HepG2 (cell line): ENCODE data around the gene INTU. TPM values are rescaled to one million over a fixed set of nuclear protein-coding genes. Genes with fewer than 3 reads are reported as not detected.

Experiments used
- ATAC-seq: fragments of 200-7000 bp; cut with Tn5 transposase; 3 replicates; pipeline ENCODE4 v1.9.1; 2020; ENCODE audit warnings: mild to moderate bottlenecking, moderate library complexity
- BruUV-seq: library from RNA; stranded (reverse); fragments of 400-500 nt; replicated peaks from 2 replicates; lab custom pipeline; 2021; lab: Mats Ljungman, UMichigan
- CTCF ChIA-PET: fragments of 300-600 bp; formaldehyde crosslinking; extraction: SDS; loops from one replicate; lab custom pipeline; 2021; ENCODE audit warnings: low total read pairs, inconsistent platforms, low intra/inter-chr PET ratio; lab: Yijun Ruan, JAX
- POLR2A ChIA-PET: fragments of 350-600 bp; sonication (Branson Sonifier 250); formaldehyde crosslinking; loops from one replicate; lab custom pipeline; 2020; ENCODE audit warnings: antibody characterized with exemption, inconsistent platforms; lab: Yijun Ruan, JAX
- DNase-seq: peaks from one replicate; pipeline ENCODE4 v3.0.0-alpha.2; 2015; ENCODE audit warnings: low spot score
- FAIRE-seq: peaks from 3 replicates; lab custom pipeline; 2011; peaks lifted over from hg19 to GRCh38; lab: Jason Lieb, UNC
- H2AFZ ChIP-seq: one replicate; pipeline ENCODE4 v1.6.1; 2011; ENCODE audit warnings: low read length, inconsistent platforms
- H3K27ac ChIP-seq: fragments of 300-600 bp; 3 replicates; pipeline ENCODE4 v1.8.0; 2011; ENCODE audit warnings: mixed run types, mild to moderate bottlenecking, mixed read lengths, low read length, inconsistent platforms; ENCODE audit not compliant: insufficient read depth; ENCODE audit errors: extremely low read length
- H3K27me3 ChIP-seq, 2 experiments: fragments of 200-600 bp in 1 of 2; 2 replicates in 1 of 2; 3 replicates in 1 of 2; pipeline versions ENCODE4 v1.6.0 to v1.8.0; 2011; ENCODE audit warnings: low read length in 2 of 2, mild to moderate bottlenecking in 2 of 2, moderate library complexity in 2 of 2, inconsistent platforms in 1 of 2; ENCODE audit not compliant: insufficient read depth in 2 of 2, control insufficient read depth in 1 of 2
- H3K36me3 ChIP-seq, 2 experiments: fragments of 200-600 bp in 1 of 2; replicated peaks in 1 of 2; 2 replicates in 1 of 2; 3 replicates in 1 of 2; pipeline versions ENCODE4 v1.5.1 to v1.8.0; 2011; ENCODE audit warnings: low read length in 2 of 2, inconsistent platforms in 1 of 2; ENCODE audit not compliant: insufficient read depth in 2 of 2, control insufficient read depth in 1 of 2
- H3K4me1 ChIP-seq: 2 replicates; pipeline ENCODE4 v1.5.1; 2012; ENCODE audit warnings: low read length, inconsistent platforms; ENCODE audit not compliant: insufficient read depth
- H3K4me2 ChIP-seq: 2 replicates; pipeline ENCODE4 v1.6.0; 2011; ENCODE audit warnings: low read depth, low read length, inconsistent platforms
- H3K4me3 ChIP-seq, 3 experiments: fragments of 200-600 bp in 1 of 3; sonication (generic), shearing (Covaris generic) in 1 of 3; replicated peaks in 1 of 3; 2 replicates each; pipeline ENCODE4 v1.5.1; 2011 to 2016; ENCODE audit warnings: low read length in 3 of 3, inconsistent platforms in 2 of 3, low read depth in 2 of 3, mild to moderate bottlenecking in 2 of 3, control low read depth in 1 of 3, mixed read lengths in 1 of 3; ENCODE audit not compliant: insufficient read depth in 1 of 3
- H3K79me2 ChIP-seq: one replicate; pipeline ENCODE4 v1.6.1; 2011; ENCODE audit warnings: low read length, inconsistent platforms; ENCODE audit not compliant: insufficient read depth
- H3K9ac ChIP-seq: 2 replicates; pipeline ENCODE4 v1.6.0; 2011; ENCODE audit warnings: mild to moderate bottlenecking, low read depth, low read length, inconsistent platforms; ENCODE audit not compliant: insufficient read depth
- H3K9me3 ChIP-seq: 2 replicates; pipeline ENCODE4 v1.5.1; 2012; ENCODE audit warnings: mild to moderate bottlenecking, low read length
- H4K20me1 ChIP-seq: 2 replicates; pipeline ENCODE4 v1.6.0; 2011; ENCODE audit warnings: inconsistent platforms, mild to moderate bottlenecking, low read length, moderate library complexity; ENCODE audit not compliant: insufficient read depth
- ATAD3A ChIP-seq: sonication (generic); formaldehyde crosslinking; IDR thresholded peaks from 2 replicates; pipeline ENCODE4 v1.4.0; 2020; ENCODE audit warnings: missing genetic modification reagents
- CERS6 ChIP-seq: sonication (generic); formaldehyde crosslinking; IDR thresholded peaks from 2 replicates; pipeline ENCODE4 v1.5.0; 2020; ENCODE audit warnings: missing genetic modification reagents
- CHCHD3 ChIP-seq: sonication (generic); formaldehyde crosslinking; IDR thresholded peaks from 2 replicates; pipeline ENCODE4 v1.8.0; 2022; ENCODE audit warnings: mild to moderate bottlenecking, missing genetic modification reagents, moderate library complexity
- ELF3 ChIP-seq: IDR thresholded peaks from 2 replicates; pipeline ENCODE4 v1.6.1; 2016; ENCODE audit warnings: missing genetic modification reagents, missing compliant biosample characterization
- FOXO1 ChIP-seq: sonication (generic); formaldehyde crosslinking; IDR thresholded peaks from 2 replicates; pipeline ENCODE4 v1.4.0; 2020; ENCODE audit warnings: missing genetic modification reagents
- HIVEP1 ChIP-seq: sonication (generic); formaldehyde crosslinking; IDR thresholded peaks from 2 replicates; pipeline ENCODE4 v1.4.0; 2020; ENCODE audit warnings: mild to moderate bottlenecking, missing genetic modification reagents
- KDM4B ChIP-seq: sonication (generic); formaldehyde crosslinking; IDR thresholded peaks from 2 replicates; pipeline ENCODE4 v1.4.0; 2020; ENCODE audit warnings: missing genetic modification reagents
- MAFG ChIP-seq: sonication (generic); formaldehyde crosslinking; IDR thresholded peaks from 2 replicates; pipeline ENCODE4 v1.5.1; 2020; ENCODE audit warnings: mild to moderate bottlenecking, missing genetic modification reagents
- MAFK ChIP-seq, 2 experiments: IDR thresholded peaks in 1 of 2; conservative IDR thresholded peaks in 1 of 2; 2 replicates each; pipeline ENCODE4 v1.6.1; 2011; ENCODE audit warnings: improper control_type of control experiment in 2 of 2, low read length in 2 of 2
- NFIC ChIP-seq: IDR thresholded peaks from 2 replicates; pipeline ENCODE4 v1.6.1; 2012; ENCODE audit warnings: mild to moderate bottlenecking, low read length, inconsistent platforms
- NR2C2 ChIP-seq: sonication (generic); formaldehyde crosslinking; IDR thresholded peaks from 2 replicates; pipeline ENCODE4 v1.4.0; 2020; ENCODE audit warnings: missing genetic modification reagents, mild to moderate bottlenecking, moderate library complexity, borderline replicate concordance
- NR3C1 ChIP-seq: sonication (generic); formaldehyde crosslinking; IDR thresholded peaks from 2 replicates; pipeline ENCODE4 v1.4.0; 2020; ENCODE audit warnings: missing genetic modification reagents
- POLR2A ChIP-seq, 2 experiments: IDR thresholded peaks; 2 replicates each; pipeline ENCODE4 v1.6.1; 2011; ENCODE audit warnings: low read depth in 2 of 2, low read length in 2 of 2, mild to moderate bottlenecking in 1 of 2, moderate library complexity in 1 of 2; ENCODE audit not compliant: insufficient read depth in 1 of 2
- RBFOX2 ChIP-seq: fragments of 200-400 bp; formaldehyde crosslinking; IDR thresholded peaks from 2 replicates; pipeline ENCODE4 v1.6.1; 2017; ENCODE audit warnings: low read depth, mild to moderate bottlenecking, low read length
- SP140L ChIP-seq: sonication (generic); formaldehyde crosslinking; IDR thresholded peaks from 2 replicates; pipeline ENCODE4 v1.4.0; 2020; ENCODE audit warnings: missing genetic modification reagents, borderline replicate concordance
- ZFAT ChIP-seq: sonication (generic); formaldehyde crosslinking; conservative IDR thresholded peaks from 2 replicates; pipeline ENCODE4 v1.8.1; 2023; ENCODE audit warnings: missing genetic modification reagents, inconsistent platforms
- ZNF207 ChIP-seq: fragments of 450-650 bp; IDR thresholded peaks from 2 replicates; pipeline ENCODE4 v1.6.1; 2016; ENCODE audit warnings: antibody characterized with exemption, borderline replicate concordance
- ZNF510 ChIP-seq: sonication (generic); formaldehyde crosslinking; IDR thresholded peaks from 2 replicates; pipeline ENCODE4 v1.4.0; 2020; ENCODE audit warnings: low read depth, mild to moderate bottlenecking, missing genetic modification reagents
- ZNF513 ChIP-seq: sonication (generic); formaldehyde crosslinking; conservative IDR thresholded peaks from 2 replicates; pipeline ENCODE4 v1.5.0; 2020; ENCODE audit warnings: missing genetic modification reagents
- ZNF766 ChIP-seq: sonication (generic); formaldehyde crosslinking; IDR thresholded peaks from 2 replicates; pipeline ENCODE4 v1.5.0; 2020; ENCODE audit warnings: missing genetic modification reagents, borderline replicate concordance
- WGBS: methylation state at CpG from one replicate; pipeline ENCODE4 v1.1.6; 2017; ENCODE audit warnings: low lambda C conversion rate; 5-methylcytosine and 5-hydroxymethylcytosine counted together
- in situ Hi-C: cut with HindIII; loops from 2 replicates; pipeline ENCODE4 v1.10.0; 2017; ENCODE audit warnings: low pct_unique_long_range_greater_than_20kb; ENCODE audit not compliant: extremely low pct_ligation_motif_present
- intact Hi-C: fragments of 100-400 bp; cut with micrococcal nuclease; formaldehyde crosslinking; loops from one replicate; pipeline ENCODE4 v1.10.0; 2022; ENCODE audit not compliant: unreplicated experiment
- polyA plus RNA-seq, 8 experiments: library from polyadenylated mRNA; depleted of rRNA in 3 of 8; stranded (reverse) in 7 of 8; unstranded in 1 of 8; fragments of >200 nt; fragmentation: Illumina TruSeq in 4 of 8; extraction: Trizol in 4 of 8; gene quantifications; 2 replicates each; pipeline versions ENCODE4 v1.2.1 to v1.2.3, GENCODE V29; 2011 to 2016; ENCODE audit warnings: low read depth in 4 of 8, missing spikeins in 1 of 8, mixed read lengths in 1 of 8; ENCODE audit not compliant: insufficient read depth in 1 of 8
- total RNA-seq, 5 experiments: library from RNA; depleted of rRNA; stranded (reverse); fragments of >200 nt; fragmentation: Illumina TruSeq; extraction: Trizol; gene quantifications; 2 replicates each; pipeline ENCODE4 v1.2.3, GENCODE V29; 2016; ENCODE audit warnings: low read depth in 1 of 5

Gene INTU
- total and polyA plus RNA-seq, 2 of the 13 experiments (the other 11 are each of a cell fraction or from before 2014, with no cell fraction given): 5.3 to 6.2 TPM

GRCh38 chr4:127685292-127685691 lies 52.5 kb downstream of the INTU start:
- no peak overlapping the region for H3K4me3 ChIP-seq
- TF ChIP-seq MAFK (conservative IDR thresholded peaks at IDR 0.05 in 1 of 2, IDR thresholded peaks at IDR 0.05 in 1 of 2; ENCODE audit: low read length in 2 of 2) (0 out of 4 replicates have a peak, but pooled peaks of 1 of the 2 experiments have one; percentile 3), CERS6 (CRISPR knock-in tag) (no peak)
- TF ChIP-seq, all 625 proteins: peak for 1
- H4K20me1 ChIP-seq: peaks cover 3% of the 10 kb centered on the region; the same call in 1 of the 2 replicates
- H3K27ac ChIP-seq: no peak overlapping the region
- BruUV-seq: no TSS peak
- intact Hi-C loops: no loop called here
- ATAC-seq (no peak), DNase-seq (peak; percentile 15), FAIRE-seq (no peak)
- no peak overlapping the region for H3K4me2 ChIP-seq
- ChIA-PET CTCF (no interaction called here), POLR2A (no interaction called here)
- H3K9ac ChIP-seq: no peak overlapping the region
- no peaks in the 10 kb centered on the region; a peak in 2 of 5 replicates for H3K36me3 ChIP-seq
- no peaks in the 10 kb centered on the region for H3K79me2 ChIP-seq
- H3K9me3 ChIP-seq: no peaks in the 10 kb centered on the region
- H3K4me1 ChIP-seq: no peaks in the 10 kb centered on the region
- H2AFZ ChIP-seq: no peak overlapping the region
- no peaks in the 10 kb centered on the region for H3K27me3 ChIP-seq
- in situ Hi-C loops: no loop called here

GRCh38 chr4:127686658-127687057 lies 53.9 kb downstream of the INTU start:
- no peak for TF ChIP-seq KDM4B (CRISPR knock-in tag)
- no peak for TF ChIP-seq SP140L (CRISPR knock-in tag)
- TF ChIP-seq MAFG (CRISPR knock-in tag): no peak
- no peak for TF ChIP-seq ZNF513
- TF ChIP-seq POLR2A (IDR thresholded peaks at IDR 0.05; ENCODE audit: insufficient read depth in 1 of 2, low read depth in 2 of 2, low read length in 2 of 2): no peak
- no peak for TF ChIP-seq NR2C2 (CRISPR knock-in tag)
- no peak for TF ChIP-seq FOXO1 (CRISPR knock-in tag)
- no peak for TF ChIP-seq ZFAT
- no peak for TF ChIP-seq HIVEP1
- TF ChIP-seq ELF3: no peak
- no peak for TF ChIP-seq NR3C1 (CRISPR knock-in tag)
- TF ChIP-seq NFIC: no peak
- TF ChIP-seq RBFOX2: no peak
- no peak for TF ChIP-seq ZNF207
- TF ChIP-seq ZNF766: no peak
- TF ChIP-seq CHCHD3 (CRISPR knock-in tag): no peak
- no peak for TF ChIP-seq ZNF510 (CRISPR knock-in tag)
- TF ChIP-seq ATAD3A: no peak
- Histone ChIP-seq H3K9me3 (no peaks in the 10 kb centered on the region), H3K36me3 (no peaks in the 10 kb centered on the region; a peak in 2 of 5 replicates), H3K9ac (no peak overlapping the region), H3K4me1 (no peaks in the 10 kb centered on the region), H3K27me3 (no peaks in the 10 kb centered on the region), H3K4me2 (no peak overlapping the region), H3K4me3 (no peak overlapping the region), H3K79me2 (no peaks in the 10 kb centered on the region), H3K27ac (no peak overlapping the region), H4K20me1 (peaks cover 3% of the 10 kb centered on the region; the same call in 1 of the 2 replicates), H2AFZ (no peak overlapping the region)
- CTCF ChIA-PET: no interaction called here
- FAIRE-seq (no peak), ATAC-seq (no peak), DNase-seq (no peak)
- in situ Hi-C loops: no loop called here
- no TSS peak for BruUV-seq
- WGBS: 93% methylated on average over 2 of the region's 2 CpGs
- POLR2A ChIA-PET: no interaction called here
- intact Hi-C loops: no loop called here
